GM06990 (cell line): Measurements from ENCODE around the gene RDH16.
"Not testable (repeated sequence)": the region's sequence is repeated elsewhere in the genome, so short reads cannot be mapped to it uniquely, and the experiment has no call there.

ENCODE experiments used
- DNase-seq: peaks from one replicate; pipeline ENCODE4 v3.0.0-alpha.2; 2011; ENCODE audit not compliant: insufficient read length; ENCODE audit errors: extremely low read depth
- H3K27me3 ChIP-seq: replicated peaks from 2 replicates; pipeline ENCODE4 v1.6.0; 2011; ENCODE audit warnings: low read length; ENCODE audit not compliant: control insufficient read depth, insufficient read depth
- H3K36me3 ChIP-seq: 2 replicates; pipeline ENCODE4 v1.5.1; 2011; ENCODE audit warnings: low read length; ENCODE audit not compliant: control insufficient read depth, insufficient read depth
- H3K4me3 ChIP-seq: replicated peaks from 2 replicates; pipeline ENCODE4 v1.5.1; 2011; ENCODE audit warnings: low read depth, mild to moderate bottlenecking, control low read depth, low read length
- CTCF ChIP-seq: IDR thresholded peaks from 2 replicates; pipeline ENCODE4 v1.5.1; 2011; ENCODE audit warnings: low read length, control low read depth, mild to moderate bottlenecking, inconsistent platforms; ENCODE audit not compliant: insufficient read depth, poor library complexity, severe bottlenecking

The RDH16 gene

GRCh38 chr12:56948881-56949280, 8.5 kb downstream of the RDH16 start:
- DNase-seq, result no peak
- no peaks in the 10 kb centered on the region for H3K27me3 ChIP-seq

DNA sequence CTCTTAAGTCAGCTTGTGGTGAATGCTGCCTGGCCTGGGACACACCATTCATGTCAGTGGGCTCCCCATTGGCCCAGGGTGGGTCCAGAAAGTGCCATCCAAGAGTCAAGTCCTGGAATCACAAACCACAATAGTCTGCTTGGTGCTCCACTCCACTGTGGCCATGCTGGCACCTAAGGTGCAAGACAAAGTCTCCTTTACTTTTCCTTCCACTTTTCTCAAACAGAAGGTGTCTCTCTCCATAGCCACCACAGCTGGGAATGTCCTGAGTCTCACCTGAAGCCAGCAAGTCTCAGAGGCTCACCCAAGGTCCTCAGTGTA, 9.0 kb downstream of the RDH16 start:
- Histone ChIP-seq H3K27me3 (no peaks in the 10 kb centered on the region), H3K36me3 (no peaks in the 10 kb centered on the region), H3K4me3 (no peak overlapping the region)
- DNase-seq, result no peak
- TF ChIP-seq CTCF, result no peak

More at GRCh38 chr12:56948881-56949280, 8.5 kb downstream of the RDH16 start:
- H3K4me3 ChIP-seq, result no peak overlapping the region
- H3K36me3 ChIP-seq, result no peaks in the 10 kb centered on the region
- no peak for TF ChIP-seq CTCF

DNA sequence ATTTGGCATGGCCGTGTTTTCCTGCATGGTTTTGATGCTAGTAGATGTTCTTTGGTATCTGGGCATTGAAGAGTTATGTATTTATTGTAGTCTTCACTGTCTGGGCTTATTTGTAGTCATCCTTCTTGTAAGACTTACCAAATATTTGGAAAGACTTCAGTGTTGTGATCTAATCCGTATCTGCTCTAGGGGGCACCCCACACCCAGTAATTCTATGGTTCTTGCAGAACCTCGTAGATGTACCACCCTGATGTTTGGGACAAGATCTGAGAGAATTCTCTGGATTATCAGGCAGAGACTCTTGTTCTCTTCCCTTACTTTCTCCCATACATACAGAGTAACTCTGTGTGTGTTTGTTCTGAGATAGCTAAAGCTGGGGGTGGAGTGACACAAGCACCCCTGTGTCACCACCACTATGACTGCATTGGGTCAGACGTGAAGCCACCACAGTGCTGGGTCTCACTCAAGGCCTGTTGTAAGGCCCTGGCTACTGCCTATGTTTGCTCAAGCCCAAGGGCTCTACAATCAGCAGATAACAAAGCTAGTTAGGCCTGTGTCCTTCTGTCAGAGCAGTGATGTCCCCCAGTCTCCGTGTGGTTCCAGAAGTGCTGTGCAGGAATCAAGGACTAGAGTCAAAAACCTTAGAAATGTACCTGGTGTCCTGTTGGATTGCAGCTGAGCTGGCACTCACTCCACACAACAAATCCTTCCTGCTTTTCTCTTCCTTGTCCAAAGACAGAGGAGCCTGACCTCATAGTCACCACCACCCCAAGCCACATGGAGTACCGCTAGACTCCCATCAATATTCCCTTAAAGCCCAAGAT, 9.6 kb downstream of the RDH16 start:
- no peak for TF ChIP-seq CTCF
- no peak for DNase-seq

GRCh38 chr12:56943878-56944277, 13.5 kb downstream of the RDH16 start:
- Histone ChIP-seq H3K27me3 (no peaks in the 10 kb centered on the region), H3K4me3 (no peak overlapping the region), H3K36me3 (no peaks in the 10 kb centered on the region)
- no peak for DNase-seq
- TF ChIP-seq CTCF, result no peak

More for the DNA sequence above, 9.6 kb downstream of the RDH16 start:
- no peaks in the 10 kb centered on the region for H3K36me3 ChIP-seq
- no peak overlapping the region for H3K4me3 ChIP-seq
- H3K27me3 ChIP-seq, result no peaks in the 10 kb centered on the region

DNA sequence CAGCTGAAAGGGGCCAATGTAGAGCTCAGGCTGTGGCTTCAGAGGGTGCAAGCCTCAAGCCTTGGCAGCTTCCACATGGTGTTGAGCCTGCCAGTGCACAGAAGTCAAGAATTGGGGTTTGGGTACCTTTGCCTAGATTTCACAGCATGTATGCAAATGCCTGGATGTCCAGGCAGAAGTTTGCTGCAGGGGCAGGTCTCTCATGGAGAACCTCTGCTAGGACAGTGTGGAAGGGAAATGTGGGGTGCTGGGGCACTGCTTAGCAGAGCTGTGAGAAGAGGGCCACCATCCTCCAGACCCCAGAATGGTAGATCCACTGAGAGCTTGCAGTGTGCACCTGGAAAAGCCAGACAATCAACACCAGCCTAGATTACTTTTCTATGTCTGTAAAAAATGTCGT, 14.0 kb downstream of the RDH16 start:
- not testable (repeated sequence) for H3K27me3 ChIP-seq, H3K36me3 ChIP-seq, H3K4me3 ChIP-seq, DNase-seq

GRCh38 chr12:56941299-56942017, 15.9 kb downstream of the RDH16 start:
- no peak for DNase-seq
- TF ChIP-seq CTCF, result no peak
- H3K27me3 ChIP-seq, result no peaks in the 10 kb centered on the region; the same call in 1 of the 2 replicates
- no peak overlapping the region for H3K4me3 ChIP-seq
- H3K36me3 ChIP-seq, result no peaks in the 10 kb centered on the region

DNA sequence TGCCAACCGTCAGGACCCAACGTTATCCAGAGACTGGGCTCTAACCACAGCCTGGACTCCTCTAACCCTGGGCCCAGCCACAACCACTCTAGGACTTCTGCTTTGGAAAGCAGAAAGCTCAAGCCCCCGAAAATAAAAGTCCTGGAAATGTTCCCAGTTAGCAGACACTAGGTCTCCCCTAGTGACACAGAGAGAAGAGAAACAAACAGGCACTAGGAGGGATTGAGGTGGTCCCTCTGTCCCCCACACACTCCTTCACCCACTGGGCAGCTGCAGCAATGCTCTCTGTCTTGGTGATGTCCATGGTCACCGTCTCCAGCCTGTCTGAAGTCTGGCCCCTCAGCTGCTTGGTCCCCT, 16.5 kb downstream of the RDH16 start:
- not testable (repeated sequence) for DNase-seq, H3K4me3 ChIP-seq

More for the DNA sequence above, 16.5 kb downstream of the RDH16 start:
- H3K36me3 ChIP-seq, H3K27me3 ChIP-seq: not testable (repeated sequence)
